Measurements from ENCODE around the gene CDK13.
A peak's percentile ranks its signal among the peaks of the same experiment; 100 is the strongest.

CDK13 gene

DNA sequence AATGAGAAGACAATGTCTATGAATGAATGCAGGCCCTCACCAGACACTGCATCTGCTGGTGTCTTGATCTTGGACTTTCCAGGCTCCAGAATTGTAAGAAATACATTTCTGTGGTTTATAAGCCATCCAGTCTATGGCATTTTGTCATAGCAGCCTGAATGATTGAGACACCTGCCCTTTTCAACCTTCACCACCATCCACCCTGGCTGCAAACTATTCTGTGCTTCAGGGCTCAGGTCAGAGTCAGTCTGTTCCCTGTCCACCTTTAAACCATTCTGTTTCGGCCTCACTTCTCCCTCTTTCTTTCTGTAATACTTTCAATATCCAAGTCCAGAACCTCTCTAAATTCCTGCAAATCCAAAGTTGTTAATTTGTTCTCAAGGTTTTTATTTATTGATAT is 15.9 kb upstream of the CDK13 start:
- Histone ChIP-seq H3K4me1 (ENCODE audit: insufficient read depth, low read length) (no peaks in the 10 kb centered on the region), H3K36me3 (ENCODE audit: insufficient read depth, low read length) (no peaks in the 10 kb centered on the region), H3K9ac (ENCODE audit: low read depth, low read length) (no peak overlapping the region), H3K9me3 (ENCODE audit: control insufficient read depth, insufficient read depth, low read length) (no peaks in the 10 kb centered on the region)

- H3K36me3 ChIP-seq (ENCODE audit: insufficient read depth, low read length): no peaks in the 10 kb centered on the region
- no peaks in the 10 kb centered on the region for H3K9me3 ChIP-seq (ENCODE audit: control insufficient read depth, insufficient read depth, low read length)
- no peaks in the 10 kb centered on the region for H3K4me1 ChIP-seq (ENCODE audit: insufficient read depth, low read length)
- no peak overlapping the region for H3K9ac ChIP-seq (ENCODE audit: low read depth, low read length)
Observed at GRCh38 chr7:39936761-39937160, 13.3 kb upstream of the CDK13 start.

DNA sequence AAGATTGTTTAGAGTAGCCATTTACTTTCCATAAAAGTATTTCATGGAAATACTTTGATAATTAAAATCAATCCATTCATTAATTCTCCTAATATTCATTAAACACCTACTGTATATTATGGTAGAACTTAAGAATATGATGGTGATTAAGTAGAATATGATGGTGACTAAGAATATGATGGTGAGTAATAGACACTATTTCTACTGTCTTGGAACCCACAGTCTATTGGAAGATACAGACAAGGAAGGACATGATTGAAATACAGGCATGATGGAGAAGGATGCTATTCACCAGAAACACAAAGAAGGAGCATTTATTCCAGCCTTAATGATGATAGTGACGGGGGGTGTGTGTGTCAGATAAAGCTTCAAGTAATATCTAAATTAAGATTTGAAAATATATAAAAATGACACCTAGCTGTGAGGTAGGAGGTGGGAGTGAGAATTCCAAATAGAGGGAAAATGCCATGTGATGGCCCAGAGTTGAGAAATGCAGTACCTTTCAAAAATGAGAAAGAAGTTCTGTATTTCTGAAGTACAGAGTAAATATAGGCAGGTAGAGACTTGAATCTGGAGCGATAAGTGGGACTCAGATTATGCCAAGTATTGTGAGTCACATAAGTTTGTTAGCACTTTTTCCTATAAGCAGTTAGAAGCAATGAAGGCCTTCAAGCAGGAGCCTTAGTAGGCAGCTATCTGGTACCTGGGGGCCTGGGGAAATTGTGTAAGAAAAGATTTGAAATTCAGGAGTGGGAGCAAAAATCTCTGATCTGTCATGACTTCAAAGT is 12.5 kb upstream of the CDK13 start:
- Histone ChIP-seq H3K36me3 (ENCODE audit: insufficient read depth, low read length) (no peaks in the 10 kb centered on the region), H3K9me3 (ENCODE audit: control insufficient read depth, insufficient read depth, low read length) (no peaks in the 10 kb centered on the region), H3K4me1 (ENCODE audit: insufficient read depth, low read length) (no peaks in the 10 kb centered on the region), H3K9ac (ENCODE audit: low read depth, low read length) (no peak overlapping the region)

GRCh38 chr7:39942883-39943282 is 7.2 kb upstream of the CDK13 start:
- Histone ChIP-seq H3K36me3 (ENCODE audit: insufficient read depth, low read length) (no peaks in the 10 kb centered on the region), H3K9me3 (ENCODE audit: control insufficient read depth, insufficient read depth, low read length) (no peaks in the 10 kb centered on the region), H3K4me1 (ENCODE audit: insufficient read depth, low read length) (no peaks in the 10 kb centered on the region), H3K9ac (ENCODE audit: low read depth, low read length) (no peak overlapping the region)

DNA sequence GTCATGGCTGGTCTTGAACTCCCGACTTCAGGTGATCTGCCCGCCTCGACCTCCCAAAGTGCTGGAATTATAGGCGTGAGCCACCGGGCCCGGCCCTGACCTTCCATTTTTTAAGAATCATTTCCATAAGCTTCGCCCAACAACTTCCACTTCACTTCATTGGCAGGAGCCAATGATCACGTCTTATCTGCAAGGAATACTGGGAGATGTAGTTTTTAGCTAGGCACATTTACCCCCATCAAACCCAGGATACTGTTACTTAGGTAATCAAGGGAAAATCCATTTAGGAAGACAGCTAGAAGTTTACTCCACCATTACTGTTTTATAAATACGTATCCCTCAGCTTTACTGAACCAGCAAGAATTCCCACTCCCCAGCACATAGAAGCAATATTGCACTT is 3.4 kb upstream of the CDK13 start:
- Histone ChIP-seq H3K9me3 (ENCODE audit: control insufficient read depth, insufficient read depth, low read length) (no peaks in the 10 kb centered on the region), H3K9ac (ENCODE audit: low read depth, low read length) (no peak overlapping the region), H3K36me3 (ENCODE audit: insufficient read depth, low read length) (no peaks in the 10 kb centered on the region), H3K4me1 (ENCODE audit: insufficient read depth, low read length) (no peaks in the 10 kb centered on the region)

DNA sequence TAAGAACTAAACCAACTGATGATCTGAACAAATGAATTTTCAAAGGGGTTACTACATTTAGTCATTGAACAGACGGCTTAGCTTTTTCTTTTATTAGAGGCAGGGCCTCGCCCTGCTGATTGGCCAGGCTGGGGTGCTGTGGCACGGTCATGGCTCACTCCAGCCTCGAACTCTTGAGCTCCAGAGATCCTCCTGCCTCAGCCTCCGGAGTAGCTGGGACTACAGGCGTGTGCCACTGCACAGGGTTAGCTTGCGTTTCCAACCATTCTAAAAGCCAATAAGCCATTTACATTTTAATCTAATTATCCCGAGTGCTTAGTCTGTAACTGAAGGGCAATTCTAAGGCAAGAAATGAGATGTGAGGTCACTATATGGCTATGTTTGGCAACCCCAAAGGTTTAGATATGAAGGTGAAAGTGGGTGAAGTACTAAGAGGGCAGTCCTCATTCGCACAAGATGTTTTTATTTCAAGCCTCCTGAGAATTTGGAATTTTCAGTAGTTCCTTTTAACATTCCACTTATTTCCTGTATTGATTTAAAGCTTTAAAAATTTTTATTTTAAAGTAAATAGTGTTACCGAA is 1.6 kb upstream of the CDK13 start:
- no peaks in the 10 kb centered on the region for H3K9me3 ChIP-seq (ENCODE audit: control insufficient read depth, insufficient read depth, low read length)

GRCh38 chr7:39948956-39949928 is 814 bp upstream of the CDK13 start:
- H3K36me3 ChIP-seq (ENCODE audit: insufficient read depth, low read length): no peaks in the 10 kb centered on the region
- peak overlapping the region; percentile 93 for H3K9ac ChIP-seq (ENCODE audit: low read depth, low read length)
- H3K9me3 ChIP-seq (ENCODE audit: control insufficient read depth, insufficient read depth, low read length): no peaks in the 10 kb centered on the region
- H3K4me1 ChIP-seq (ENCODE audit: insufficient read depth, low read length): no peaks in the 10 kb centered on the region

More for the DNA sequence above, 1.6 kb upstream of the CDK13 start:
- Histone ChIP-seq H3K36me3 (ENCODE audit: insufficient read depth, low read length) (no peaks in the 10 kb centered on the region), H3K9ac (ENCODE audit: low read depth, low read length) (peak overlapping the region; percentile 93), H3K4me1 (ENCODE audit: insufficient read depth, low read length) (no peaks in the 10 kb centered on the region)

DNA sequence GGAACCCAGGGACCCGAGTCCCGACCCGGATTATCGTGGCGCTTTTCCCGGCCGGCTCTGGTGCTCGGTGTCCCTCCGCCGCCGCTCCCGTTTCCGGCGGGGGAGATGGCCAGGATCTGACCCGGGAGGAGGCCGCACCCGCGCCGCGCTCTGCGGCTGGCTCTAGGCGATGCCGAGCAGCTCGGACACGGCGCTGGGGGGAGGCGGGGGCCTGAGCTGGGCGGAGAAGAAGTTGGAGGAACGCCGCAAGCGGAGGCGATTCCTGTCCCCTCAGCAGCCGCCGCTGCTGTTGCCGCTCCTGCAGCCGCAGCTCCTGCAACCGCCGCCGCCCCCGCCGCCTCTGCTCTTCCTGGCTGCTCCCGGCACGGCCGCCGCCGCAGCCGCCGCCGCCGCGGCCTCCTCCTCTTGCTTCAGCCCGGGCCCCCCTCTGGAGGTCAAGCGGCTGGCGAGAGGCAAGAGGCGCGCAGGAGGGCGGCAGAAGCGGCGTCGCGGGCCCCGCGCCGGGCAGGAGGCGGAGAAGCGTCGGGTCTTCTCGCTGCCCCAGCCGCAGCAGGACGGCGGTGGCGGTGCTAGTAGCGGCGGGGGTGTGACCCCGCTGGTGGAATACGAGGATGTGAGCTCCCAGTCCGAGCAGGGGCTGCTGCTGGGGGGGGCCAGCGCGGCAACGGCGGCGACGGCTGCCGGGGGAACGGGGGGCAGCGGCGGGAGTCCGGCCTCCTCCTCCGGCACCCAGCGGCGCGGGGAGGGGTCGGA is 593 bp downstream of the CDK13 start:
- Histone ChIP-seq H3K9me3 (ENCODE audit: control insufficient read depth, insufficient read depth, low read length) (no peaks in the 10 kb centered on the region), H3K4me1 (ENCODE audit: insufficient read depth, low read length) (no peaks in the 10 kb centered on the region), H3K9ac (ENCODE audit: low read depth, low read length) (peak overlapping the region; percentile 93), H3K36me3 (ENCODE audit: insufficient read depth, low read length) (no peaks in the 10 kb centered on the region)

DNA sequence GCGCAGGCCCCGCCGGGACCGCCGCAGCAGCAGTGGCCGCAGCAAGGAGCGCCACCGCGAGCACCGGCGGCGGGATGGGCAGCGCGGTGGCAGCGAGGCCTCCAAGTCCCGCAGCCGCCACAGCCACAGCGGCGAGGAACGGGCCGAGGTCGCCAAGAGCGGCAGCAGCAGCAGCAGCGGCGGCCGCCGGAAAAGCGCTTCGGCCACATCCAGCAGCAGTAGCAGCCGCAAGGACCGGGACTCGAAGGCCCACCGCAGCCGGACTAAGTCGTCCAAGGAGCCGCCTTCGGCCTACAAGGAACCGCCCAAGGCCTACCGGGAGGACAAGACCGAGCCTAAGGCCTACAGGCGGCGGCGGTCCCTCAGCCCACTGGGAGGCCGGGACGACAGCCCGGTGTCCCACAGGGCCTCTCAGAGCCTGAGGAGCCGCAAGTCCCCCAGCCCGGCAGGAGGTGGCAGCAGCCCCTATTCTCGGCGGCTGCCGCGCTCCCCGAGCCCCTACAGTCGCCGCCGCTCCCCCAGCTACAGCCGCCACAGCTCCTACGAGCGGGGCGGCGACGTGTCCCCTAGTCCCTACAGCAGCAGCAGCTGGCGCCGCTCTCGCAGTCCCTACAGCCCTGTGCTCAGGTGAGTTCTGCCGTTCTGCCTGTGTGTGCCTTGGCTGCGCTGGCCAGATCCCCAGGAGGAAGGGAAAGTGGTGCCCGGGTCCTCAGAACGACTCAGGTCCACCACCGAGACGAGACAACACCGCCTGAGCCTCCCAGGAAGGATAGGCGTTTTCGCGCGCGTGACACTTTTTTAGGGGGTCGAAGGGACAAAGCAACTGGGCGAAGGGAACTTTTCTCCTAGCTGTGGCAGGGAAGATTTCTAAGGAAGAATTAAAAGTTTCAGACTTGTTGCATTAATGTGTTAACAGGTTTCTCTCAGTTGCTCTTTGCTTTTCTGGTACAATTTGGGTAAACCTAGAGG is 1.5 kb downstream of the CDK13 start:
- no peaks in the 10 kb centered on the region for H3K4me1 ChIP-seq (ENCODE audit: insufficient read depth, low read length)

GRCh38 chr7:39952374-39952773 is 2.3 kb downstream of the CDK13 start:
- H3K9me3 ChIP-seq (ENCODE audit: control insufficient read depth, insufficient read depth, low read length): no peaks in the 10 kb centered on the region
- no peaks in the 10 kb centered on the region for H3K36me3 ChIP-seq (ENCODE audit: insufficient read depth, low read length)
- H3K4me1 ChIP-seq (ENCODE audit: insufficient read depth, low read length): no peaks in the 10 kb centered on the region

More for the DNA sequence above, 1.5 kb downstream of the CDK13 start:
- no peaks in the 10 kb centered on the region for H3K36me3 ChIP-seq (ENCODE audit: insufficient read depth, low read length)
- H3K9me3 ChIP-seq (ENCODE audit: control insufficient read depth, insufficient read depth, low read length): no peaks in the 10 kb centered on the region
- H3K9ac ChIP-seq (ENCODE audit: low read depth, low read length): peak overlapping the region; percentile 93

GRCh38 chr7:39952803-39953202 is 2.7 kb downstream of the CDK13 start:
- Histone ChIP-seq H3K4me1 (ENCODE audit: insufficient read depth, low read length) (peaks cover 1% of the 10 kb centered on the region; the same call in 1 of the 2 replicates), H3K9me3 (ENCODE audit: control insufficient read depth, insufficient read depth, low read length) (no peaks in the 10 kb centered on the region), H3K9ac (ENCODE audit: low read depth, low read length) (peak overlapping the region; percentile 26), H3K36me3 (ENCODE audit: insufficient read depth, low read length) (no peaks in the 10 kb centered on the region)

More at GRCh38 chr7:39952374-39952773, 2.3 kb downstream of the CDK13 start:
- H3K9ac ChIP-seq (ENCODE audit: low read depth, low read length): peak overlapping the region; percentile 93

DNA sequence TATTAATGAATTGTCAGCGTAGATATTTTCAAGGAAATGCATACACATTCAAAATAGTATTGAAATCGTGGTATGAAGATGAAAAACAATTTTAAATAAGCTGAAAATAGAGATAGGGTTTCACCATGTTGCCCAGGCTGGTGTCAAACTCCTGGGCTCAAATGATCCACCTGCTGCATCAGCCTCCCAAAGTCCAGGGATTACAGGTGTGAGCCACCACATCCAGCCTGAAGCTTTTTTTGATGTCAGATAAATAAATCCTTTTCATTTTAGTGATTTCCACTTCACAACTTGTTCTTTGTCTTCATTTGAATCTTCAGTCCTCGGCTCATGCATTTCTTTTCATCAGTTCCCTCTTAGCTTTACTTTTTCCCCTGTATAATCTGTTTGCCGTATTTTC is 4.6 kb downstream of the CDK13 start:
- H3K36me3 ChIP-seq (ENCODE audit: insufficient read depth, low read length): no peaks in the 10 kb centered on the region
- peaks cover 8% of the 10 kb centered on the region; the same call in 1 of the 2 replicates for H3K4me1 ChIP-seq (ENCODE audit: insufficient read depth, low read length)
- no peaks in the 10 kb centered on the region for H3K9me3 ChIP-seq (ENCODE audit: control insufficient read depth, insufficient read depth, low read length)
- H3K9ac ChIP-seq (ENCODE audit: low read depth, low read length): no peak overlapping the region

DNA sequence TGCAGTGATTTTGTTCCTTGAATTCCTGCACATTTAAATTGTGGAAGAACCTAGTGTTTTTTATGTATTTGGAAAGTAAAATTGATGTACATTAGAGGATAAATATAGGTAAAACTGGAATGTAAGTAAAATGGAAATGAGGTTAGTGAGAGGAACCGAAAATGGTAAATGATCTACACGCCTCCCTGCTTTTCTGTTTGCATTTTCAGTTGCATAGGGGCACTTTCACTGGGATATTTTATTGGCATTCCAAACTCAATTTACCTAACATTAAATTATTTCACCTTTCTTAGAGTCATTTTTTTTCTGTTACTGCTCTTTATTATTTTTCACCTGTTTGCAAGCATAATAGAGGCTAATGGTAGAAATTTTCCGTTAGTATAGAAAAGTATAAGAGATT is 8.0 kb downstream of the CDK13 start:
- Histone ChIP-seq H3K9ac (ENCODE audit: low read depth, low read length) (no peak overlapping the region), H3K9me3 (ENCODE audit: control insufficient read depth, insufficient read depth, low read length) (no peaks in the 10 kb centered on the region), H3K36me3 (ENCODE audit: insufficient read depth, low read length) (no peaks in the 10 kb centered on the region), H3K4me1 (ENCODE audit: insufficient read depth, low read length) (peaks cover 8% of the 10 kb centered on the region; the same call in 1 of the 2 replicates)
